ENCODE results near the gene ZMYM4. TPM values are rescaled to one million over a fixed set of nuclear protein-coding genes. Genes with fewer than 3 reads are reported as not detected.

The ZMYM4 gene
- total RNA-seq, 2 donors from 2014 or later: 131 to 153 TPM

DNA sequence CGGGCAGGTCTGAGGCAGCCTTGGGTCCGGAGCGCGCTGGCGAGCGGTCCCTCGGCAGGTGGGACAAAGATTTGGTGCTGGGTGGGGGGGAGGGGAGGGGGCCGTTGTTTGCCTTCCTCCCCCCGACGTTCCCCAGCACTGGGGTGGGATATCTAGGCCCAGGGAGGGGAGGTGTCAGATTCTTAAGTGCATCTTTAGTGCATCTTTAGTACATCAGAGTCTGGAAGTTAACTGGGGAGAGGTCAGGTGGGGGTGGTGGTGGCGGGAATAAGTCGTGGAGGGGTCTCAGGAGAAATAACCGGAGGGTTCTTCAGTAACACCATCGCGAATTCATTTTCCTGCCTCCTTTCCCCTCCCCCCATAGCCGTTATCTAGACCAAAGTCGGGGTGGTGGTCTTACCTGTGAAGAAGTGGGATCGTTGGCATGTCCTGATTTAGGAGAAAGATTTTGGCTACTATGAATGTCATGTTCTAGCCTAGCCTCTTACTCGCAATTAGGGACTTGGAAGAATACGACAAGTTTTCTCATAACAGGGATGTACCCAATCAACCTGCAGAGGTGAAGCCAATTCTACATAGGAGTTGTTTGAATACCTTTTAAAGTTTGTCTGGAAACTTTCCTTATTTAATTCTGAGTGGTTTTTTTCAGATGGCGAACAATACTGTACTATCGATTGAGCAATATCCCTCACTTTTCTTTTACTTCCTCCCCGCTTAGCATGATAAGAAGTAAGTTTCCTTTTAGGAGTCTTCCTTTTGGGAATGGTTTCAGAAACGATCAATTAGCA, 886 bp downstream of the ZMYM4 start:
- Histone ChIP-seq H3K36me3 (ENCODE audit: control insufficient read depth, insufficient read depth, low read length) (peaks cover 24% of the 10 kb centered on the region), H3K4me1 (ENCODE audit: control insufficient read depth, insufficient read depth, low read length) (no peaks in the 10 kb centered on the region), H3K27me3 (ENCODE audit: control insufficient read depth, insufficient read depth, low read length, poor library complexity, severe bottlenecking) (no peaks in the 10 kb centered on the region), H3K27ac (ENCODE audit: low read depth, low read length) (peak overlapping the region; percentile 93), H3K4me3 (ENCODE audit: low read length) (peak overlapping the region; percentile 89), H3K9ac (ENCODE audit: extremely low read depth, low read length, poor library complexity, severe bottlenecking) (peak overlapping the region; percentile 94), H3K9me3 (ENCODE audit: control insufficient read depth, low read length) (no peaks in the 10 kb centered on the region)
- Mint-ChIP-seq H3K27me3 (ENCODE audit: insufficient read depth) (no peaks in the 10 kb centered on the region), H3K27ac (peak overlapping the region; percentile 88), H3K4me3 (peak overlapping the region; percentile 88), H3K4me1 (peaks cover 16% of the 10 kb centered on the region), H3K36me3 (ENCODE audit: low read depth) (peaks cover 34% of the 10 kb centered on the region), H3K9me3 (peaks cover 3% of the 10 kb centered on the region)
- 9 to 40% methylated on average over 7 to 20 of the region's 24 CpGs for whole genome bisulfite sequencing, 2 experiments (ENCODE audit: insufficient coverage in 1 of 2, insufficient read length in 1 of 2)
- DNase-seq: no peak
- TF ChIP-seq, protein P1, sequence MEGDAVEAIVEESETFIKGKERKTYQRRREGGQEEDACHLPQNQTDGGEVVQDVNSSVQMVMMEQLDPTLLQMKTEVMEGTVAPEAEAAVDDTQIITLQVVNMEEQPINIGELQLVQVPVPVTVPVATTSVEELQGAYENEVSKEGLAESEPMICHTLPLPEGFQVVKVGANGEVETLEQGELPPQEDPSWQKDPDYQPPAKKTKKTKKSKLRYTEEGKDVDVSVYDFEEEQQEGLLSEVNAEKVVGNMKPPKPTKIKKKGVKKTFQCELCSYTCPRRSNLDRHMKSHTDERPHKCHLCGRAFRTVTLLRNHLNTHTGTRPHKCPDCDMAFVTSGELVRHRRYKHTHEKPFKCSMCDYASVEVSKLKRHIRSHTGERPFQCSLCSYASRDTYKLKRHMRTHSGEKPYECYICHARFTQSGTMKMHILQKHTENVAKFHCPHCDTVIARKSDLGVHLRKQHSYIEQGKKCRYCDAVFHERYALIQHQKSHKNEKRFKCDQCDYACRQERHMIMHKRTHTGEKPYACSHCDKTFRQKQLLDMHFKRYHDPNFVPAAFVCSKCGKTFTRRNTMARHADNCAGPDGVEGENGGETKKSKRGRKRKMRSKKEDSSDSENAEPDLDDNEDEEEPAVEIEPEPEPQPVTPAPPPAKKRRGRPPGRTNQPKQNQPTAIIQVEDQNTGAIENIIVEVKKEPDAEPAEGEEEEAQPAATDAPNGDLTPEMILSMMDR (conservative IDR thresholded peaks at IDR 0.05): no peak

DNA sequence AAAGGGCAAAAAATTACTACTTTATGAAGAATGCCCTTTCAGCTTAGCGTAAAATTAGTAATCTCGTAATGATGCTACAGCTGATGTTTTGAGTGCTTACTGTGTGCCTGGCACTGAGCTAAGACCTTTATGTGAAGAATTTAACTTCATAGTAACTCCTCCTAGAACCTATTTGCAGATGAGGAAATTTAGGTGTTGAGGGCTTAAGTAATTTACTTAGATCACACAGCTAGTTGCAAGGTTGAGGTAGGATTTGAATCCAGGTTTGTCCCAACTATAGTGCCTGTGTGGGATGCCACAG, 1.4 kb downstream of the ZMYM4 start:
- peak overlapping the region; percentile 88 for H3K4me3 Mint-ChIP-seq
- Histone ChIP-seq H3K36me3 (ENCODE audit: control insufficient read depth, insufficient read depth, low read length) (peaks cover 24% of the 10 kb centered on the region), H3K27me3 (ENCODE audit: control insufficient read depth, insufficient read depth, low read length, poor library complexity, severe bottlenecking) (no peaks in the 10 kb centered on the region), H3K4me3 (ENCODE audit: low read length) (peak overlapping the region; percentile 89), H3K4me1 (ENCODE audit: control insufficient read depth, insufficient read depth, low read length) (no peaks in the 10 kb centered on the region), H3K27ac (ENCODE audit: low read depth, low read length) (no peak overlapping the region), H3K9ac (ENCODE audit: extremely low read depth, low read length, poor library complexity, severe bottlenecking) (peak overlapping the region; percentile 94), H3K9me3 (ENCODE audit: control insufficient read depth, low read length) (no peaks in the 10 kb centered on the region)
- DNase-seq: no peak
- H3K9me3 Mint-ChIP-seq: peaks cover 3% of the 10 kb centered on the region
- H3K36me3 Mint-ChIP-seq (ENCODE audit: low read depth): peaks cover 37% of the 10 kb centered on the region
- H3K27me3 Mint-ChIP-seq (ENCODE audit: insufficient read depth): no peaks in the 10 kb centered on the region
- H3K27ac Mint-ChIP-seq: no peak overlapping the region
- TF ChIP-seq, protein P1 (conservative IDR thresholded peaks at IDR 0.05): no peak
- WGBS, 2 experiments (ENCODE audit: insufficient coverage in 1 of 2, insufficient read length in 1 of 2): 98 to 100% methylated on average over 2 of the region's 2 CpGs
- H3K4me1 Mint-ChIP-seq: peaks cover 11% of the 10 kb centered on the region

DNA sequence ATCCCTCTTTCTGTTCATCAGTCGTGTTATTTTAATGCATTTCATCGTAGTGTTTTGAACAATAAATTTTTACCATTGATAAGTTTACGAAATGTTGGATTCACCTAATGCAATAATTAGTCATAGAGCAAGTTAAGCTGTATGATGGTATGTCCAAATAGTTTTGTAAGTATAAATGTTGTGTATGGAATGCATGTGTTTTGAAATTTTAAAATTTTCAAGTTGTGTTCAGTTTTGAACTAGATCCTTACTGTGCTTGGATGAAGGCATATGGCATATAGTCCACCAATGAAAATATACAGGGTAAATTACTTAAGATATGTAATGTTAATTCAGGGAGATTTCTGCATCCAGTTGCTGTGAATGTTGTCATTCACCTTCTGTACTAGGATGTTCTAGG, 2.3 kb downstream of the ZMYM4 start:
- H3K9ac ChIP-seq (ENCODE audit: extremely low read depth, low read length, poor library complexity, severe bottlenecking): no peak overlapping the region
- H3K9me3 ChIP-seq (ENCODE audit: control insufficient read depth, low read length): no peaks in the 10 kb centered on the region
- peaks cover 3% of the 10 kb centered on the region for H3K9me3 Mint-ChIP-seq
- TF ChIP-seq, protein P1 (conservative IDR thresholded peaks at IDR 0.05): no peak
- H3K4me3 ChIP-seq (ENCODE audit: low read length): peak overlapping the region; percentile 89
- H3K4me1 Mint-ChIP-seq: peaks cover 7% of the 10 kb centered on the region
- no peaks in the 10 kb centered on the region for H3K27me3 Mint-ChIP-seq (ENCODE audit: insufficient read depth)
- peak overlapping the region; percentile 88 for H3K4me3 Mint-ChIP-seq
- H3K27me3 ChIP-seq (ENCODE audit: control insufficient read depth, insufficient read depth, low read length, poor library complexity, severe bottlenecking): no peaks in the 10 kb centered on the region
- WGBS, 2 experiments (ENCODE audit: insufficient coverage in 1 of 2, insufficient read length in 1 of 2): 94 to 100% methylated on average over 2 to 3 of the region's 3 CpGs
- no peak overlapping the region for H3K27ac ChIP-seq (ENCODE audit: low read depth, low read length)
- no peaks in the 10 kb centered on the region for H3K4me1 ChIP-seq (ENCODE audit: control insufficient read depth, insufficient read depth, low read length)
- H3K36me3 ChIP-seq (ENCODE audit: control insufficient read depth, insufficient read depth, low read length): peaks cover 24% of the 10 kb centered on the region
- DNase-seq: no peak
- peaks cover 37% of the 10 kb centered on the region for H3K36me3 Mint-ChIP-seq (ENCODE audit: low read depth)
- no peak overlapping the region for H3K27ac Mint-ChIP-seq
